A673 (cell line): Measurements from ENCODE around the gene MST1R.

ENCODE experiments used
- CTCF ChIP-seq: fragments of 300-800, 200-600 bp; sonication (generic); conservative IDR thresholded peaks from 2 replicates; pipeline ENCODE4 v1.5.1; 2017; ENCODE audit warnings: low read depth, mild to moderate bottlenecking, antibody characterized with exemption, low read length, moderate library complexity, mixed read lengths
- EZH2 ChIP-seq: fragments of 200-600 bp; sonication (generic); IDR thresholded peaks from 2 replicates; pipeline ENCODE4 v1.6.1; 2017; ENCODE audit warnings: borderline replicate concordance, low read depth, mild to moderate bottlenecking, mixed read lengths, antibody characterized with exemption, low read length; ENCODE audit not compliant: poor library complexity, severe bottlenecking

GRCh38 chr3:49901366-49902339 lies 2.0 kb downstream of the MST1R start:
- TF ChIP-seq CTCF, result no peak
- no peak for TF ChIP-seq EZH2
